AG20443 (cell line): Measurements from ENCODE around the gene COPS6.

ENCODE experiments used
- DNase-seq: peaks from one replicate; pipeline ENCODE4 v3.0.0; 2012; ENCODE audit warnings: low spot score, mixed read lengths

The COPS6 gene

DNA sequence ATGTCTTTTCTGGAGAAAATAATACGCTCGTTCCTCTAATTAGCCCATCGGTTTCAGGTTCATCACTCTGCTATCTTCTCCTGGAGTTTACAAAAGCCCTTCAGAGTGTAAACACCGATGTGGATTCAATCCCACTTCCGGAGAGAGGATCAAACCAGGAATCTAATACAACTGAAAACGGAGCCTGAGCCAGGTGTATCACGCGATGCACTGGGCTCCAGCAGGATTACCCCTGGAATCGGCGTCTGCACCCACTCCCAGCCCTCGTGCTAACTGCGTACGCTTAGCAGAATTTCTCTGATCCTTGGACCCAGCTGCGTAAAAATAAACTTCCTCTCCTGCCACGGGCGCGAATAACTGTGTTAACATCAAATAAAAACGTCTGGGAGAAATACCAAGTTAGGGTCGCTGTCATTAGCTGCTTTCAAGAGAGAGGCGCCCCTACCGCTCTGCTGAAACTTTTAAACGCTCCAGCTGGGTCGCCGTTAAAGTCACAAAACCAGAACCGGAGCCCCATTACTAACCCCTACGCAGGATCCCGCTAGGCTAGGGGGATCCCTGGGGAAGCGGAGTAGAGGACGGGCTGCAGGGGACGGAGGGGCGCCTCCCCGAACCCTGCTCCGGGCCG lies 7.7 kb upstream of the COPS6 start:
- peak; percentile 18 for DNase-seq

DNA sequence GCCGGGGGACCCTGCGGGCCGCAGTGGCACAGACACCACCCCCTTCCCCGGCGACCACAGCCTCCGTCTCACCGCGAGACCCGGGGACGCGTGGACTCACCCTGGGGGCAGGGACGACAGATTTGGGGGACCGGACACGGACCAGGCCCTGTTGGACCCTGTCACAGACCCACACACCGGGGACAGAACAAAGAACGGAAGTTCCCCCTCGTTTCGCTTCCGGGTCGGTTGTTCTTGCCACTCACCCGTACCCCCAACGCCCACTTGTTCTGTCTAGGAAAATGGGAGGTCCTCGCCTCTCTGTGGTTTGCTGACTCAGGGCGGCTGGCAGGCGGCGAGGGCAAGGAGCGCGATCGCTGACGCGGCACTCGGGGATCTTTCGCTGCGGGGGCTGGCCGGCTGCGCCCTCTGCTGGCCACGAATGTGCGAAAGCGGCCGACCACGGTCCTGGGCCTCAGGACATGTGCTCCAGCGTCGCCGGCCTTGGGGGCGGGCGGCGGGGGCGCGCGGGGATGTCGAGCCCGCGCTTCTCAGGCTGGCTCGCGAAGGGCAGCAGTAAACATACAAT lies 7.2 kb upstream of the COPS6 start, which contains the start of gene ZNF3:
Gene ZNF3, minus strand, starts transcription at position 189 of the 568 bp plus-strand sequence. CDS start 4,366 bp downstream, outside the sequence.
- DNase-seq, result peak; percentile 97

DNA sequence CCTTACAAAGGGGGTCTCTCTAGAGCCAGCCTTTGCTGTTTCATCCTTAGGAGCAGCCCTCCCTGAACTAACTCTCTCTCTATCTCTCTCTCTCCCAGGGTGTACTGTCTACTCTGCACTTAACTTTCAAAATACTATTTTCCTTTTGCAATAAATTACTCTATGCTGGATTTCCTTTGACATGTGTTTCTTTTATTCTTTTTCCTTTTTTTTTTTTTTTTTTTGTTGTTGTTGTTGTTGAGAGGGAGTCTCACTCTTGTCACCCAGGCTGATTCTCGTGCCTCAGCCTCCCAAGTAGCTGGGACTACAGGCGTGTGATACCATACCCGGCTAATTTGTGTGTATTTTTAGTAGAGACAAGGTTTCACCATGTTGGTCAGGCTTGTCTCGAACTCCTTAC lies 5.8 kb upstream of the COPS6 start:
- no peak for DNase-seq

DNA sequence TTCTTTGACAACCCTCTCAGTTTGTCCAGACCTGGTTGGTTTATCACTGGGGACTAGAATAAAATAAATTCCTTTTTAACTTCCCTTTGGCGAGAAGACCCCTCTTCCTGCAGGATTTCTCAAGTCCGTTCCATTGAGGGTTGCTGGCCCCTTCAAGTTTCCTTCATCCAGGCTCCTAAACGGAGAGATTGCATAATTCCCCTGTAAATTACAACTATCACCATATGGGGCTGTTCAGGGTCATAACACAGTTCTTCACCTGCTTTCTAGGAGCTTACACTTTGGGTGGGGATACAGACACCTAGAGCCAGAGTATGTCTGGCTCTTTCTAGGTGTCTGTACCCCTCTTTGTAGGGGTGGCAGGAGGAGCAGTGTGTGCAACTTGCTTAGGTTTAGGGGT lies 3.3 kb upstream of the COPS6 start:
- no peak for DNase-seq

DNA sequence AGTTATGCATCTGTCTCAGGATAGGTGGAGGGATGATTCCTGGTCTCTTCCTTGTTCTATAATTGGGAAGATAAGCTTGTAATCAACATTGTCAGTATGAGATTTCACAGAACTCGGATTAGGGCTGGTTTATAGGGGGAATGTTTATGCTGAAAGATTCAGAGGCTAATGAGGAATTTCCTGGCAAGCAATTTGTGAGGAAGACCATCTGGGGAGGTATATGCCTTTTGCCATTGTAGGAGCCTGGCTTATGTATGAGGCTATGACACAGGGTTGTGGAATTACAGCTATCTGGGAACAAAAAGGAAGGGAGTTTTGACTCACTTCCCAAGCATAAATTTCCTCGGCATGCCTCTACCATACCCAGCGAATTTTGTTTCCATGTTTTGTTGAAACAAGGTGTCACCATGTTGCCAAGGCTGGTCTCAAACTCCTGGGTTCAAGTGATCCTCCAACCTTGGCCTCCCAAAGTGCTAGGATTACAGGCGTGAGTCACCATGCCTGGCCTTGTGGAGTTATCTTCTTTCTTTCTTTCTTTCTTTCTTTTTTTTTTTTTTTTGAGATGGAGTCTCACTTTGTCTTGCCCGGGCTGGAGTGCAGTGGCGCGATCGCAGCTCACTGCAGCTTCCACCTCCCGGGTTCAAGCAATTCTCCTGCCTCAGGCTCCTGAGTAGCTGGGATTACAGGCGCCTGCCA lies 1.6 kb upstream of the COPS6 start:
- peak; percentile 74 for DNase-seq

DNA sequence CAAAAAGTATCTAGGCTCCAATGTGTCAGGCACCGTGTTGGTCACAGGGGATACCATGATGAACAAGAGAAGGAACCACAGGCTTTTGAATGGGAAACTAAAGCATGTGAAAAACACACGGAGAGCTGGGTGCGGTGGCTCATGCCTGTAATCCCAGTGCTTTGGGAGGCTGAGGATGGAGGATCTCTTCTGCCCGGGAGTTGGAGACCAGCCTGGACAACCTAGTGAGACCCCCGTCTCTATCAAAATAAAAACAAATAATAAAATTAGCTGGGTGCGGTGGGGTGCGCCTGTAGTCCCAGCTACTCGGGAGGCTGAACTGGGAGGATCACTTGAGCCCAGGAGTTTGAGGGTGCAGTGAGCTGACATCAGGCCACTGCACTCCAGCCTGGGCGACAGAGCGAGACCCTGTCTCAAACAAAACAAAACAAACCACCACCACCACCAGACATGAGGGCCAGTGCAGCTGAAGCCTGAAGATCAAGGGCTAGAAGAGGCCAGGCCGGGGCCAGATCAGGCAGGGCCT lies 611 bp upstream of the COPS6 start:
- no peak for DNase-seq

DNA sequence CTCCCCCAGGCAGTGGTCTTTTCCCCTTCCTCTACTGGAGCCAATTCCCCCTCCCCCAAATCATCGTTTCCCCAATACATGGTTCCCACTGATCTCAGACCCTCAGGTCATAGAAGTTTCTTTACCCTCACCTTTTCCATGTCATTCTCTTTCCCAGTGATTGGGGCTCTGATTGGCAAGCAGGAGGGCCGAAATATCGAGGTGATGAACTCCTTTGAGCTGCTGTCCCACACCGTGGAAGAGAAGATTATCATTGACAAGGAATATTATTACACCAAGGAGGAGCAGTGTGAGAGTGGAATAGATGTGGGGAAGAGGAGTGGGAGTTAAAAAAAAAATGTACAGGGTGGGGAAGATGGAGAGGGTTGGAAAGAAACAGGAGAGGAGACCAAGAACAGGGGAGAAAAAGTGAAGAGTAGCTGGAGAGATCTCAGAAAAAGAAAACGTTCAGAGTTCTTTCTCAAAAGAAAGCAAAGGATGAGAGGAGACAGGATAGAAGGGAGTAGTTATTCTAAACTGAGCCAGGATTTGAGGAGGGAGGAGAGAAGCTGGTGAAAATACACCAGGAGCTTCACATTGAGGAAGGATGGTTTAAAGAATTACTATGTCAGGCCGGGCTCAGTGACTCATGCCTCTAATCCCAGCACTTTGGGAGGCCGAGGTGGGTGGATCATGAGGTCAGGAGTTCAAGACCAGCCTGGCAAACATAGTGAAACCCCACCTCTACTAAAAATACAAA lies 858 bp downstream of the COPS6 start:
- DNase-seq, result no peak

DNA sequence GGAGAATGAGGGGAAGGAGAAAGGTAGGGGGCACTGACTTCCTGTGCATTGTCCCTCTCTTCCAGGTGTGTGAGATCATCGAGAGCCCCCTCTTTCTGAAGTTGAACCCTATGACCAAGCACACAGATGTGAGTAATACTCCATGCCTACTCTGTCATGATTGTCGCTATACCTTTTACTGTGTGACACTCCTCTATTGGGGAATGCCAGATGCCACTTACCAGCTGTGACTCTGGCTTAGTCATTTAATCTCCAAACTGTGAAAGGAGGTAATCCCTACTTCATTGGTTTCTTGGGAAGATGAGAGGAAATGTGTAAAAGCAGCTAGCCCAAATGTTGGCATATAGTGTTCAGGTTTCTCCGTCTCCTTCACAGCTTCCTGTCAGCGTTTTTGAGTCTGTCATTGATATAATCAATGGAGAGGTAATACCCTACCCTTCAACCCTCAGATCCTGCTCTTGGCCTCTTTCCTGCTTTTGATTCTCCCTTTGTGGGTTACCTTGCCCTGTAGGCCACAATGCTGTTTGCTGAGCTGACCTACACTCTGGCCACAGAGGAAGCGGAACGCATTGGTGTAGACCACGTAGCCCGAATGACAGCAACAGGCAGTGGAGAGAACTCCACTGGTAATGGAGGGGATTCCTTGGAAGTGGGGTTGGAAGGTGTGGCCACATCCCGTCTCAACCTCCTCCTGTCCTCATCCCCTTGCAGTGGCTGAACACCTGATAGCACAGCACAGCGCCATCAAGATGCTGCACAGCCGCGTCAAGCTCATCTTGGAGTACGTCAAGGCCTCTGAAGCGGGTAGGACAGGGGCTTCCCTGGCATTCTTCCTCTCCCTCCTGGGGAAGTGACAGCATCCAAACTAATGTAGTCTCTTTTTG lies 2.0 kb downstream of the COPS6 start:
- no peak for DNase-seq

DNA sequence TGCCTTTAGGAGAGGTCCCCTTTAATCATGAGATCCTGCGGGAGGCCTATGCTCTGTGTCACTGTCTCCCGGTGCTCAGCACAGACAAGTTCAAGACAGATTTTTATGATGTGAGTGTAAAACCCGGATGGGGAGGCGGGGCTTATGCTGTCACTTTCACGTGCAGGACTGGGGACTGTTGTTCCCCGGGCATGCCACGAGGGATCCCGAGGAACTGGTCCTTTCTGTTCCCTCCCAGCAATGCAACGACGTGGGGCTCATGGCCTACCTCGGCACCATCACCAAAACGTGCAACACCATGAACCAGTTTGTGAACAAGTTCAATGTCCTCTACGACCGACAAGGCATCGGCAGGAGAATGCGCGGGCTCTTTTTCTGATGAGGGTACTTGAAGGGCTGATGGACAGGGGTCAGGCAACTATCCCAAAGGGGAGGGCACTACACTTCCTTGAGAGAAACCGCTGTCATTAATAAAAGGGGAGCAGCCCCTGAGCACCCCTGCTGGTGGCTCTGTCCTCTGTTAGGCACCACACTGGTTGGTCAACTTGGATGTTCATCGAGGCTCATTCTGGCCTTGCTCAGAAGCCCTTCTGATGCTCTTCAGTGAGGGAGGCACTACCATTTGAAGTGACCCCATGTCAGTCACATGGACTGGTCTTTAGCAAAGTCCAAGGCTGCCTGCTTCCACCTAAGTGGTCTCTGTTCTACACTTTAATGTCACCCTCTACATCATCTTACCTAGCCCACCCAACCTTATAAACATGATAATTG lies 2.8 kb downstream of the COPS6 start:
- no peak for DNase-seq

DNA sequence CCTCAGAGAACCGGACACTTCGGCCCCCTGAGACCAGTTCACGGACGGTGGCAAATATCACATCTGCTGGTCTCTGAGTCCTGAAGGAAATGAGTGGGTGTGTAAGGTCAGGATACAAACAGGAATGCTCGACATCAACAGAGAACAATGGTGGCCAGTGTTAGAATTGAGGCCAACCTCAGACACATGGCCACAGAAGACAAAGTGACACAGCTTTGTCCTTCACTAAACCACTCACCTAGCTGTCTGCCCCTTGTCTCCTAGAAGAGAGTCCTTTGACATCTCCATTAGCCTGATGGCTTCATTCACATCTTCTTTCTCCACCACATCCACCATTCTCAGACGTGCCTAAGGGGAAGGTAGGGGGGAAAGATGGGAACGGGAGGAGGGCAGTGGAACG lies 4.3 kb downstream of the COPS6 start:
- no peak for DNase-seq

DNA sequence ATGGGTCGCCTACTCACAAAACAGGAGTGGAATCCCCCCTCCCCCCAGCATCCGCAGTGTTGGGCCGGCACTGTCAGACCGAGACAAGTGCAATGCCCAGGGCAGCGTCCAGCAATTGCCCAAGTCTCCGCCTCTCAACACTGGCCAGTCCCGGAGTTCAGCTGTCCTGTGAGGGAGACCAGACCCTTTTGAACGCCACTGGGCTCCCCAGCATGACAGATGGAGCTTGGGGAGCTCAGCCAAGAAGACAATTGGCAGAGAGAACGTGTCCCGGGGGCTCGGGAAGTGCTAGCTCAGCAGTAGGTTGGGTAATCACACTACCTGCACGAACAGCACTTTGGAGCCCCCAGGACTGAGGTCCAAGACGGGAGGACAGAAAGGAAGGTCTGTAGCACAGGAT lies 4.7 kb downstream of the COPS6 start:
- DNase-seq, result no peak

DNA sequence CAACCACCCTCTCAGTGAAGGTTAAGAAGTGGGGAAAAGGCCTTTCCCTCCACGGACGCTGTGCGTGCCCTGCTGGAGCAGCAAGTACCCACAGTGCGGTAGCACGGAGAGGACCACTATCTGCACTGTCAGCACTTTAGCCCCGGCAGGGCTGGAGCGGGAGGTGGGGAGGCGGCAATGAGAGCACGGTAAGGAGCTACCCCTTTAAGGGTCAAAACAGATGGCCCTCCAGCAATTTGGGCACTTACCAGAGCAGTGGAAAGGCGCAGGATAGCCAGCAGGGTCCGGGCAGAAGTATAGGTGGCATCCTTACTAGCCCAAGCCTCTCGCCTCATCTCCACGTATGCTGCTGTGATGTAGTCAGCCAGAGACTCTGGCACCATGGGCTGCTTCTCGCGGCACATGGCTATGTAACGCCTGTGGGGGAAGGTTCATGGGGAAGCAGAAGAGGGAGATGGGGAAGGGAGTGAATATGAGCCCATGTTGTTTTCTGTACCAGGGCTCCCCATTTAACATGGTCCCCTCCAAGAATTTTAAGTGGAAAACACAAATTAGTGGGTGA lies 5.2 kb downstream of the COPS6 start:
- DNase-seq, result no peak

DNA sequence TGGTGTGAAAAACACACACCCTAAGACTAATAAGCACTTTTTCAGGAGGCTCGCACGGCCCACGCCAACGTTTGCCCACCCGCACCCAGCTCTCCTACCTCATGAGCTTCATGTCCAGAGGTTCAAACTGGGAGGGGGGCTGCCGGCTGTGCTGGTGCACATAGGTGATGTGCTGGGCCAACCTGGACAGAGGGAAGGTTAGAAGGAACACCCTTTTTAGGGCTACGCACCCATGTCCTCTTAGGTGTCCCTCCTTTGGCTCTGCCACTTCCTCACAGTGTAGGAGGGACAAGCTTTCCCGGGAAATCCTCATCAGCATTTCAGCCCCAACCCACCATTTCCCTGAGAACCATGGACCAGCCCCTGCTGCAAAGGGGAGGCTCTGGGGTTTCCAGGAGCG lies 6.5 kb downstream of the COPS6 start:
- DNase-seq, result no peak

DNA sequence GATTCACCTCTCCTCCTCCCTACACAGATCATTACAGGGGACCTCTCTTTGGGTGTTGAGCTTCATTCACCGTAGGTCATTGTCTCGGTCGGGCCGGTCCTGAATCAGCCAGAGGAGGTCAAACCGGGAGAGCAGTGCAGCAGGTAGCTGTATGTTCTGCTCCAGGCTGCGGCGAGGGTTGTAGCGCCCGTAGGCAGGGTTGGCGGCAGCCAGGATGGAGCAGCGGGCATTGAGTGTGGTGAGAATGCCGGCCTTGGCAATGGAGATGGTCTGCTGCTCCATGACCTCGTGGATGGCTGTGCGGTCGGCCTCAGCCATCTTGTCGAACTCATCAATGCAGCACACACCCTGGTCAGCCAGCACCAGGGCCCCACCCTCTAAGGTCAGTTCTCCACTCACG lies 6.9 kb downstream of the COPS6 start:
- DNase-seq, result no peak

DNA sequence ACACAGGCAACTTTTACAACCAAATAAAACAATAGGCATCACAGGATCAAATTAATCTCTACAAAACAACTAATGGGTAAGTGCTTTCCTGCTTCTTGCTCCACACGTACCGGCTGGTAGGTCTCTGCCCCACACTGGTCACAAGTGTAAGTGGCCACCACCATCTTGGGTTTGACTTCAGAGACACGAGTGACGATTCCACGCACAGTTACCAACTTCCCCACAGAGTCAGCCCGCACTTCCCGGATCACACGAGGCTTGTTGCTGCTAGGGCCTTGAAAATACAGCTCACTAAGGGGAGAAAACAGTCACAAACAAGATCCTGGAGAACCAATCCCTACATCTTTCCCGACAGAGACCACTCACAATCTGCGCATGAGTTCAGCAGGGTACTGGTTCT lies 10.1 kb downstream of the COPS6 start:
- no peak for DNase-seq

DNA sequence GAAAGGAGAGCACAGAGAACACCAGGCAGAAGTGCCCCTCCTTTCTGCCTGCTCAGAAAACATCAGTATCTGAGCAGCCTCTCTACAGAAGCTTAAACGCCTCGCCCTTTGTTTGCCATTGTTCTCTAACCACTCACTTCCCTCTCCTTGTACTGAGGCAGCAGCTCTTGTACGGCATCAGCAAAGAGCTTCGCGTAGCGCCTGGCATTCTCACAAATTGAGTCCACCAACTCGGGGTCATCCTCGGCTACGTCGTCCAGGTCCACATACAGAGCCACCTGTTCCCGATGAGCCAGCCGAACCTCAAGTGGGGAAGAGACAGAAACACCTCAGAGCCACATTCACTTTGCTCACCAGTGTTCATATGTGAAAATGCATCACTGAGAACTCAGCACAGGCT lies 10.7 kb downstream of the COPS6 start:
- DNase-seq, result no peak

DNA sequence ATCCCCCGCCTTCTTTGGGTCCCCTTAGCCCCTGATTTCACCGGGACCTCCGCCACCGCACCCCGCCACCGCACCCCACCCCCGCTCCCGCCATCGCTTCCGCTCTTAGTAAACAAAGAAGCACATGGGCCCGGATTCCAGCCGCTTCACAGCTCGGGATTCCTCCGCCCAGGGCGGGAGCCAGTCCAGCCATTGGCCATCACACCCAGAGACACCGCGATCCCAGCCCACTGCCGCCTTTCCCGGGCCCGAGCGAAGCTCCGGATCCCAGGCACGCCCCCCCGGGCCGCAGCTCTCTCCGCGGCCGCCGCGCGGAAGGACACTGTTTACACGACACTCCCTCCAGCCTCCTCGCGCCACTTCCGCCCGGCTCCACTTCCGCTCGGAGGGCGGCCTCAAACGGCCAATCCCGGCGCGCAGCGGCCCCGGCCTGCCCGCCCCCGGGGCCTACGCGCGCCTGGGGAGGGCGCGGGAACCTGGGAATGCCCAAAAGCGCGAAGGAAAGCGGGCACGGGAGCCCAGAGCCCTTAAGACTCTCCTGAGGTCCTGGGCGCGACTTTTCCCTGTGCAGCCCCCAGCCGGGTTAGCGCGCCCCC lies 11.7 kb downstream of the COPS6 start:
- DNase-seq, result peak; percentile 95

DNA sequence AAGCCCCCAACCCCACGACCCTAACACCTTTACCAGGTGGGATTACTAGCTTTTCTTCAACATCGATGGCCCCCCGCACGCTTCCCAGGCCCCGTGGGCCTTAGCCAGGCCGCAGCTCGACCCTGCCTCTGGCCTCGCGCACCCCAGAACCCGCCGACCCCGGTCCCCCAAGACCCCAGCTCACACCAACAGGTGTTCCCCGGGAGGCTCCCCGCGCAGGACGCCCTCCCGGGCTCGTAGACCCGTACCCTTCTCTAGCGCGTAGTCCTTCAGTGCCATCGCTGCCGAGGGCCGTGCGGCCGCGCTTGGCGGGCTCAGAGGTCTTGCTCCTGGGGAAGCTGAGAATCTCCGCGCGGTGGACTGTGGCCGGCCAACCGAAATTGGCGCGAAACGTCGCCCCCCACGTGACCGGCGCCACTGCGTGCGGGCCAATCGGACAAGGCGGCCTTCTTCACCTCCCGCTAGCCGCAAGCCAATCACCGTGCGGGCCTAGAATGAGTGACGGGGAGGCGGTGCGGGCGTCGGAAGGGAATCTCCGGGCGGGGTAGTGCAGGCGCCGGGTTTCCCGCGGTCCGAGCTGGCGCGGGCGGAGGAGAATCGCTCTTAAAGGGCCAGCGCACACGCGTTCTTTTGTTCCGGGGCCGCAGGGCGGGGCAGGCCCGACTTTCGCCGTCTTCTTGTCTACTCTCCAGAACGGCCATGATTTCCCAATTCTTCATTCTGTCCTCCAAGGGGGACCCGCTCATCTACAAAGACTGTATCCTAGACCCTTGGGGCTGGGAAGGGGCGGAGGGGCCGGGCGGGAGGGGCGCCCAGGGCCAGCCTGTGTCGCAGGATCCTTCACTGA lies 12.5 kb downstream of the COPS6 start, which contains the start of the genes AP4M1 and MCM7:
Gene AP4M1, plus strand, starts transcription at position 628 of the 847 bp plus-strand sequence. Its CDS starts 72 bp downstream, at position 700.
Gene MCM7, minus strand, starts transcription at position 382 of the 847 bp plus-strand sequence. Its CDS starts 103 bp downstream, at position 279.
- peak; percentile 97 for DNase-seq
